NCI-H82 treated with DMSO at 0.1 percent for 48 hours (cell line): ENCODE data around the gene ASF1A.
"Not testable (repeated sequence)": the region's sequence is repeated elsewhere in the genome, so short reads cannot be mapped to it uniquely, and the experiment has no call there.

Experiments used
- DNase-seq: peaks from one replicate; lab custom pipeline; 2025; ENCODE audit not compliant: unreplicated experiment; lab: John Stamatoyannopoulos, UW

The ASF1A gene

GRCh38 chr6:118893807-118894424 is at the start of gene ASF1A:
ASF1A (plus strand) TSS chr6:118894152; CDS start chr6:118894414, 262 bp downstream.
- DNase-seq, result peak; percentile 96

- no peak for DNase-seq
Measured at GRCh38 chr6:118844915-118845314, 49.0 kb upstream of the ASF1A start.

GRCh38 chr6:118853408-118853807 is 40.5 kb upstream of the ASF1A start:
- DNase-seq, result no peak

GRCh38 chr6:118856301-118856700 is 37.7 kb upstream of the ASF1A start:
- DNase-seq, result no peak

GRCh38 chr6:118859517-118860064 is 34.4 kb upstream of the ASF1A start:
- no peak for DNase-seq

- DNase-seq, result no peak
Measured at GRCh38 chr6:118860363-118860762, 33.6 kb upstream of the ASF1A start.

DNA sequence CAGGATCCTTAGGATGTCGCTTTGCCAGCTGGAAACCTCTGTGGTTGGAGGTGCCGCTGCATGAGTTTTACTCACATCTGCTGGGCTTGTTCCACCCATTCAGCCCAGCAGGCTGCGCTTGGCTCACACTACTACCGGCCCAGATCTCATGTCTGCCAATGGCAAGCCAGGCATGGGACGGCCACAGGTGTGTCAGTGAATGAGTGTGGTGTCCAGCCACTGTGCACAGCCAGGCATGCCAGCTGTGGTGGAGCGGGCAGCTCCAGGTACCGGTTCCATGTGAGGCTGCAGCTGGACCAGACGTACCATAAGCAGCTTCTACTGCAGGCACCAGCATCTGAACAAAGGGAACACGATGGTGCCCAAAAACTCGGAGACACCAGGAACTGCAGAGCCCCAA is 33.1 kb upstream of the ASF1A start:
- DNase-seq, result no peak

DNA sequence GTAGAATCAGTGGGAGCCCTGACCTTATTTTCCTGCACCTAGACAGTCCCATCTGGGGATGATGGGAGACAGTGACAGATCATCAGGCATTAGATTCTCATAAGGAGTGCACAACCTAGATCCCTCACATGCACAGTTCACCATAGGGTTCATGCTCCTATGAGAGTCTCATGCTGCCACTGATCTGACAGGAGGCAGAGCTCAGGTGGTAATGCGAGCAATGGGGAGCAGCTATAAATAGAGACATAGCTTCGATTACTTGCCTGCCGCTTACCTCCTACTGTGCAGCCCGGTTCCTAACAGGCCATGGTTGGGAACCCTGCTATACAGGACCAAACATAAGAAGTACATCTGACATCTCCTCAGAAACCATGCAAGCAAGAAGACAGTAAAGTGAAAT is 31.5 kb upstream of the ASF1A start:
- DNase-seq, result no peak

DNA sequence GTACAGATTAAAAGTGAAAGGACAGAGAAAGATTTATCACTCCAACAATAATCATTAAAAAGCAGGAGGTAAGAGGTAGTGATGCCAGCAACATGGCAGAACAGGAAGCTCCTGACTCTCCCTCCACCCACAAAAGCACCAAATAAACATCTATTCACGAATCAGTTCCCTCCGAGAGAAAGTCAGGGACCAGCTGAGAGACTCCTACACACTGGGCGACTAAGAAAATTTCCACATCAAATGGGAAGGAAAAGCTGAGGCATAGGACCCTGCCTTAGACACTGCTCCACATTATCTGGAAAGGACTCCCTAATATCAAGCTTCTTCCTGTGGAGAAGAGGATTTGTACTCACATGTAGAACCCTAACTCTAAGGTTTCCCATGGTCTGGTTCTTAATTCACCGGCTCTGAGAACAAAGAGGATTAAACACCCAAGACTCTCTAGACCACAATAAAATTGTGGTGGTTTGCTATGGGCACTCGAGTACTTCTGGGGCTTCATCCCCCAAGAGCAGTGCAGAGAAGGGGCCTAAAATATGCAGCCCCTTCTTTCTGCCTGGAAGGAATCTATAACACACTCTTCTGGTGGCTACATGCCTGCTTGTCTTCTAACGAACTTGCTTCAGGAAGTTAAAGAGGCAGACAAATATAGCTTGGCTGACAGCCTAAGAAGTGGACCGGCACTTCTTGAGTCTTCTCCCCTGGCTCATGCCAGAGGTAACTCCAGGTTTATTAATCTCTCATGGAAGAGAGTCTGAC is 29.4 kb upstream of the ASF1A start:
- no peak for DNase-seq

- no peak for DNase-seq
Measured at GRCh38 chr6:118865100-118865391, 28.9 kb upstream of the ASF1A start.

DNA sequence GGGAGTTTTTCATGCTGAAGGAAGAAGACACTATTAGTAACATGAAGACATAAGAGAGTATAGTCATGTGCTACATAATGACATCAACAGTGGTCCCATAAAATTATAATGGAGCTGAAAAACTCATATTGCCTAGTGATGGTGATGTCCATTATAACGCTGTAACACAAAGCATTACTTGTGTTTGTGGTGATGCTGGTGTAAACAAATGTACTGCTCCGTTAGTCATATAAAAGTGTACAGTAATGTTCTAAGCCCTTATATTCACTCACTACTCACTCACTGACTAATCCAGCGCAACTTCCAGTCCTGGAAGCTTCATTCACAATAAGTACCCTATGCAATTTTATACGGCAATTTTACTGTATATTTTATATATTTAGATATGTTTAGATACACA is 26.8 kb upstream of the ASF1A start:
- DNase-seq, result no peak

DNA sequence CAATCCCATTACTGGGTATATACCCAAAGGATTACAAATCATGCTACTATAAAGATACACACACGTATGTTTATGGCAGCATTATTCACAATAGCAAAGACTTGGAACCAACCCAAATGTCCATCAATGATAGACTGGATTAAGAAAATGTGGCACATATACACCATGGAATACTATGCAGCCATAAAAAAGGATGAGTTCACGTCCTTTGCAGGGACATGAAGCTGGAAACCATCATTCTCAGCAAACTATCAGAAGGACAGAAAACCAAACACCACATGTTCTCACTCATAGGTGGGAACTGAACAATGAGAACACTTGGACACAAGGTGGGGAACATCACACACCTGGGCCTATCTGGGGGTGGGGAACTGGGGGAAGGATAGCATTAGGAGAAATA is 25.1 kb upstream of the ASF1A start:
- not testable (repeated sequence) for DNase-seq

- DNase-seq, result no peak
Measured at GRCh38 chr6:118869350-118869749, 24.6 kb upstream of the ASF1A start.

DNA sequence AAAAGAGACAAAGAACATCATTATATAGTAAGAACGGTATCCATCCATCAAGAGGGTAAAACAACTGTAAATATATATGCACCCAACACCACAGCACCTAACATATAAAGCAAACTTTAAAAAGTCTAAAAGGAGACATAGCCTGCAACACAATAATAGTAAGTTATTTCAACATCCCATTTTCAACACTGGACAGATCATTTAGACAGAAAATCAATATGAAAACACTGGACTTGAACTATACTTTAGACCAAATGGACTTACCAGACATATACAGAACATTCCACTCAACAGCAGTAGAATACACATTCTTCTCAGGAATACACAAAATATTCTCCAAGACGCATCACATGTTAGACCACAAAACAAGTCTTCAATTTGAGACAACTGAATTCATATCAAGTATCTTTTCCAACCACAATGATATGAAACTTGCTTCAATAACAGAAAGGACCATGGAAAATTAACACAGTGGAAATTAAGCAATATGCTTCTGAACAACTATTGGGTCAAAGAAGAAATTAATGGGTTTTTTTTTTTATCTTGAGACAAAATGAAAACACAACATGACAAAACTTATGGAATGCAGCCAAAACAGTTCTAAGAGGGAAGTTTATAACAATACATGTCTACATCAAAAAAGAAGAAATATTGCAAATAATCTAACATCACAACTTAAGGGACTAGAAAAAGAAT is 23.9 kb upstream of the ASF1A start:
- no peak for DNase-seq

DNA sequence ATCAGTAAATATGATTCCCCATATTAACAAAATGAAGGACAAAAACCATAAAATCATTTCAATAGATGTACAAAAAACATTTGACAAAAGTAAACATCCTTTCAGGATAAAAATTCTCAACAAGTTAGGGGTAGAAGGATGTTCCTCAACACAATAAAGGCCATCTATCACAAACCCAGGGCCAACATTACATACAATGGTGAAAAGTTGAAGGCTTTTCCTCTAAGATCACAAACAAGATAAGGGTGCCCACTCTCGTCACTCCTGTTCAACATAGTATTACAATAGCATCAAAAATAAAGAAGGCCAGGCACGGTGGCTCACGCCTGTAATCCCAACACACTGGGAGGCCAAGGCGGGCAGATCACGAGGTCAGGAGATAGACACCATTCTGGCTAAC is 22.6 kb upstream of the ASF1A start:
- DNase-seq, result no peak

GRCh38 chr6:118872318-118872717 is 21.6 kb upstream of the ASF1A start:
- no peak for DNase-seq

DNA sequence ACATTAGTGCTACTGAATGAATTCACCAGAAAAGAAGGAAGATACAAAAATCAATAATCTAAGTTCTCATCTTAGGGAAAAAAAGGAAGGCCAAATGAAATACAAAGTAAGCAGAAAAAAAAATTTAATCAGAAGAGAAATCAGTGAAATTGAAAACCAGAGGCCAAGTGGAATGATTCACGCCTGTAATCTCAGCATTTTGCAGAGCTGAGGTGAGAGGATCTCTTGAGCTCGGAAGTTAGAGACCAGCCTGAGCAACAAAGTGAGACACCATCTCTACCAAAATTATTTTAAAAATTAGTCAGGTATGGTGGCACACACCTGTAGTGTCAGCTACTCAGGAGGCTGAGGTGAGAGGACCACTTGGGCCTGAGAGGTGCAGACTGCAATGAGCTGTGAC is 21.2 kb upstream of the ASF1A start:
- DNase-seq, result no peak

DNA sequence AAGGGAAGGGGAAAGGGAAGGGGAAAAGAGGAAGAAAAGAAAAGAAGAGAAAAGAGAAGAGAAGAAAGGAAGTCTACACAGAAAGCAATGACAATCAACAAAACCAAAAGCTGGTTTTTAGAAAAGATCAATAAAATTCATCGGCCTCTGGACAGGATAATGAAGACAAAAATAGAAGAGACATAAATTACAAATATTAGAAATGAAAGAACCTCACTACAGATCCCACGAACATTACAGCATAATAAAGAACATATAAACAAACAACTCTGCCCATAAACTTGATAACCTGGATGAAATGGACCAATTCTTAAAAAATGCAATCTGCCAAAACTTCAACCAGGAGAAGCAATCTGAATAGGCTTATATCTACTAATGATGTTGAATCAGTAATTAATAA is 20.7 kb upstream of the ASF1A start:
- no peak for DNase-seq

DNA sequence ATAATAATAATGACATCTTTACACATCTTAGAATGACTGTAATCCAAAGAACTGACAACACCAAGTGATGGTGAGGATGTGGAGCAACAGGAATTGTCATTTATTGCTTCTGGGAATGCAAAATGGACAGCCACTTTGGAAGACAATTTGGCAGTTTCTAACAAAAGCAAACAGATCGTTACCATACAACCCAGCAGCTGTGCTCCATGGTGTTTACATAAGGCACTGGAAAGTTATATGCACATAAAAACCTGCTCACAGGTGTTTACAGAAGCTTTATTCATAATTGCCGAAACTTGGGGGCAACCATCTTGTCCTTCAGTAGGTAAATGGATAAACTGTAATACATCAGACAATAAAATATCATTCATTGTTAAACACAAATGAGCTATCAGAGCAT is 18.3 kb upstream of the ASF1A start:
- DNase-seq, result no peak

DNA sequence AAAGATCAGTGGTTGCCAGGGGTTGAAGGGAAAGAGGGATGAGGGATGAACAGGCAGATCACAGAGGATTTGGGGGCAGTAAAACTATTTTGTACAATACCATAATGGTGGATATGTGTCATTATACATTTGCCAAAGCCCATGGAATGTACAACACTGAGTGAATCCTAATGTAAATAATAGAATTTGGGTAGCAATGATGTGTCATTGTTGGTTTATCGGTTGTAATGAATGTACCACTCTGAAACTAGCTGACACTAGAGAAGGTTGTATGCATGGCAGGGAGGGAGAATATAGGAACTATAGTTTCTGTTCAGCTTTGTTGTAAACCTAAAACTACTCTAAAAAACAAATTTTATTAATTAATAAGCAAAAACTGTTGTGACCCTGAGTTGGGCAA is 17.8 kb upstream of the ASF1A start:
- no peak for DNase-seq

- no peak for DNase-seq
Measured at GRCh38 chr6:118876814-118877213, 17.1 kb upstream of the ASF1A start.

DNA sequence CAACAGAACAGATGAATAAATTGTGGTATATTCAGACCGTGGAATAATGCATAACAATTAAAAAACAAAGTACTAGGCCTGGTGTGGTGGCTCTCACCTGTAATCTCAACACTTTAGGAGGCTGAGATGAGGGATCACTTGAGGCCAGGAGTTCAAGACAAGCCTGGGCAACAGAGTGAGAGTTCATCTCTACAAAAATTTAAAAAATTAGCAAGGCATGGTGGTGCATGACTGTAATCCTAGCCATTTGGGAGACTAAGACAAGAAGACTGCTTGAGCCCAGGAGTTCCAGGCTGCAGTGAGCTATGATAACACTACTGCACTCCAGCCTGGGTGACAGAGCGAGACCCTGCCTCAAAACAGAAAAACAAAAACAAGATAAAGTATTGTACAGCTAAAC is 16.1 kb upstream of the ASF1A start:
- no peak for DNase-seq
